Activated T-helper 2 cell treated with anti-CD3 and anti-CD28 coated beads, Interferon-gamma antibody, Interleukin-2, Interleukin-4, amounts not matched to agents 10 μg/mL and 5 μg/mL and 100 μg/mL, durations not matched to agents 14 hours and 24 hours and 36 hours (primary cell): Measurements from ENCODE around the gene PPP2R3A. TPM values are rescaled to one million over a fixed set of nuclear protein-coding genes. Genes with fewer than 3 reads are reported as not detected.
"Not testable (repeated sequence)": the region's sequence is repeated elsewhere in the genome, so short reads cannot be mapped to it uniquely, and the experiment has no call there.

Source experiments
- DNase-seq: peaks from one replicate; pipeline ENCODE4 v3.0.0; 2021; ENCODE audit warnings: low spot score
- H3K27ac Mint-ChIP-seq: one replicate; pipeline ENCODE4 v1.8.0; 2021; ENCODE audit warnings: mixed read lengths
- H3K27me3 Mint-ChIP-seq: one replicate; pipeline ENCODE4 v1.8.0; 2021; ENCODE audit warnings: low read depth, mixed read lengths
- H3K36me3 Mint-ChIP-seq: one replicate; pipeline ENCODE4 v1.8.0; 2021; ENCODE audit warnings: low read depth, mixed read lengths
- H3K4me1 Mint-ChIP-seq: one replicate; pipeline ENCODE4 v1.8.0; 2021; ENCODE audit warnings: low read depth, mixed read lengths
- H3K4me3 Mint-ChIP-seq: one replicate; pipeline ENCODE4 v1.8.0; 2021; ENCODE audit warnings: low read depth, mild to moderate bottlenecking, moderate library complexity, mixed read lengths
- H3K9me3 Mint-ChIP-seq: one replicate; pipeline ENCODE4 v1.8.0; 2021; ENCODE audit warnings: mixed read lengths
- intact Hi-C: fragments of 100-400 bp; cut with micrococcal nuclease; formaldehyde crosslinking; loops from one replicate; pipeline ENCODE4 v1.15.1; 2023
- total RNA-seq: library from RNA; stranded (reverse); gene quantifications from 2 replicates; pipeline ENCODE4 v1.2.3, GENCODE V29; 2022

PPP2R3A gene
- total RNA-seq, 1 donor from 2014 or later, result 0.09 TPM

- Mint-ChIP-seq H3K4me1 (peaks cover 2% of the 10 kb centered on the region), H3K4me3 (no peak overlapping the region), H3K27me3 (peaks cover 17% of the 10 kb centered on the region), H3K9me3 (no peaks in the 10 kb centered on the region), H3K36me3 (no peaks in the 10 kb centered on the region), H3K27ac (no peak overlapping the region)
- DNase-seq, result no peak
- intact Hi-C loops, result no loop called here
These were observed 128.2 kb downstream of the PPP2R3A start for GRCh38 chr3:136093771-136094170.

GRCh38 chr3:136105044-136105443 is 139.5 kb downstream of the PPP2R3A start:
- DNase-seq, result no peak
- no peaks in the 10 kb centered on the region for H3K9me3 Mint-ChIP-seq
- no peak overlapping the region for H3K4me3 Mint-ChIP-seq
- peaks cover 14% of the 10 kb centered on the region for H3K4me1 Mint-ChIP-seq
- H3K27ac Mint-ChIP-seq, result no peak overlapping the region
- H3K36me3 Mint-ChIP-seq, result no peaks in the 10 kb centered on the region
- H3K27me3 Mint-ChIP-seq, result peaks cover 24% of the 10 kb centered on the region
- intact Hi-C loops, result no loop called here

DNA sequence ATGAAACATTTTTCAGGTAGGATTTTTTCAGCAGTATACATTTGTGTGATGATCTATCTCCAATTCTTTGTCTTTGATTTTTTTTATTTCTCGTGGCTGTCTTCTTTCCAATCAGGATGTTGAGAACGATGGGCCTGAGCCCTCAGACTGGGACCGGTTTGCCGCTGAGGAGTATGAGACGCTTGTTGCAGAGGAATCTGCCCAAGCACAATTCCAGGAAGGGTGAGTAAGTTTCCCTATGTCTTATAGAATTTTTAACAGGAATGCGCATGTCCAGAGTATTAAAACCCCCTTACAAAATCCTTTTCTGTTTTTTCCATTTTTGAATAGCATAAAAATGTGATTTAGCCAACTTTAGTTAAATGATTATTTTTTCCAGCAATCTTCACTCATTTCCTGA is 140.6 kb downstream of the PPP2R3A start:
- H3K4me1 Mint-ChIP-seq, result peaks cover 15% of the 10 kb centered on the region
- no peak overlapping the region for H3K4me3 Mint-ChIP-seq

GRCh38 chr3:136109499-136109898 is 144.0 kb downstream of the PPP2R3A start:
- Mint-ChIP-seq H3K9me3 (no peaks in the 10 kb centered on the region), H3K27ac (no peak overlapping the region), H3K4me3 (no peak overlapping the region), H3K36me3 (no peaks in the 10 kb centered on the region), H3K27me3 (peaks cover 43% of the 10 kb centered on the region), H3K4me1 (peaks cover 15% of the 10 kb centered on the region)
- intact Hi-C loops, result no loop called here
- DNase-seq, result no peak

More for the DNA sequence above, 140.6 kb downstream of the PPP2R3A start:
- intact Hi-C loops, result no loop called here
- no peak for DNase-seq
- Mint-ChIP-seq H3K36me3 (no peaks in the 10 kb centered on the region), H3K9me3 (no peaks in the 10 kb centered on the region), H3K27me3 (peaks cover 30% of the 10 kb centered on the region), H3K27ac (no peak overlapping the region)

GRCh38 chr3:136110481-136110880 is 145.0 kb downstream of the PPP2R3A start:
- peaks cover 41% of the 10 kb centered on the region for H3K27me3 Mint-ChIP-seq
- no peak for DNase-seq
- intact Hi-C loops, result no loop called here
- H3K4me3 Mint-ChIP-seq, result no peak overlapping the region
- no peak overlapping the region for H3K27ac Mint-ChIP-seq
- H3K36me3 Mint-ChIP-seq, result no peaks in the 10 kb centered on the region
- peaks cover 2% of the 10 kb centered on the region for H3K9me3 Mint-ChIP-seq
- peaks cover 11% of the 10 kb centered on the region for H3K4me1 Mint-ChIP-seq

- H3K4me1 Mint-ChIP-seq, result peaks cover 7% of the 10 kb centered on the region
- peaks cover 4% of the 10 kb centered on the region for H3K9me3 Mint-ChIP-seq
- peaks cover 50% of the 10 kb centered on the region for H3K27me3 Mint-ChIP-seq
- no peak overlapping the region for H3K27ac Mint-ChIP-seq
- H3K36me3 Mint-ChIP-seq, result no peaks in the 10 kb centered on the region
- H3K4me3 Mint-ChIP-seq, result no peak overlapping the region
- intact Hi-C loops, result no loop called here
- DNase-seq, result no peak
These were observed 148.9 kb downstream of the PPP2R3A start for GRCh38 chr3:136114421-136114820.

- H3K27ac Mint-ChIP-seq, DNase-seq, H3K4me1 Mint-ChIP-seq, H3K9me3 Mint-ChIP-seq, intact Hi-C loops, H3K36me3 Mint-ChIP-seq, H3K4me3 Mint-ChIP-seq: not testable (repeated sequence)
- peaks cover 32% of the 10 kb centered on the region for H3K27me3 Mint-ChIP-seq
These were observed 153.8 kb downstream of the PPP2R3A start for GRCh38 chr3:136119332-136119731.

DNA sequence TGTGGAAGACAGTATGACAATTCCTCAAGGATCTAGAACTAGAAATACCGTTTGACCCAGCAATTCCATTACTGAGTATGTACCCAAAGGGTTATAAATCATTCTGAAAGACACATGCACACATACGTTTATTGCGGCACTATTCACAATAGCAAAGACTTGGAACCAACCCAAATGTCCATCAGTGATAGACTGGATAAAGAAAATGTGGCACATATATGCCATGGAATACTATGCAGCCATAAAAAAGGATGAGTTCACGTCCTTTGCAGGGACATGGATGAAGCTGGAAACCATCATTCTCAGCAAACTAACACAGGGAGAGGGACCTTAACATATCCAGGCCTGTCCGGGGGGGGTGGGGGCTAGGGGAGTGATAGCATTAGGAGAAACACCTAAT is 154.3 kb downstream of the PPP2R3A start:
- DNase-seq, H3K4me3 Mint-ChIP-seq, intact Hi-C loops, H3K27ac Mint-ChIP-seq, H3K4me1 Mint-ChIP-seq, H3K9me3 Mint-ChIP-seq, H3K36me3 Mint-ChIP-seq: not testable (repeated sequence)
- H3K27me3 Mint-ChIP-seq, result peaks cover 32% of the 10 kb centered on the region

GRCh38 chr3:136120373-136121348 is 155.1 kb downstream of the PPP2R3A start:
- peaks cover 29% of the 10 kb centered on the region for H3K27me3 Mint-ChIP-seq

GRCh38 chr3:136122006-136122405 is 156.5 kb downstream of the PPP2R3A start:
- H3K4me1 Mint-ChIP-seq, result no peaks in the 10 kb centered on the region
- peaks cover 16% of the 10 kb centered on the region for H3K27me3 Mint-ChIP-seq
- H3K27ac Mint-ChIP-seq, result no peak overlapping the region
- DNase-seq, result no peak
- no peaks in the 10 kb centered on the region for H3K9me3 Mint-ChIP-seq
- H3K36me3 Mint-ChIP-seq, result no peaks in the 10 kb centered on the region
- no peak overlapping the region for H3K4me3 Mint-ChIP-seq
- intact Hi-C loops, result no loop called here

More at GRCh38 chr3:136120373-136121348, 155.1 kb downstream of the PPP2R3A start:
- intact Hi-C loops, result no loop called here
- no peak for DNase-seq
- Mint-ChIP-seq H3K27ac (no peak overlapping the region), H3K9me3 (peaks cover under 1% of the 10 kb centered on the region), H3K4me1 (no peaks in the 10 kb centered on the region), H3K36me3 (no peaks in the 10 kb centered on the region), H3K4me3 (no peak overlapping the region)

DNA sequence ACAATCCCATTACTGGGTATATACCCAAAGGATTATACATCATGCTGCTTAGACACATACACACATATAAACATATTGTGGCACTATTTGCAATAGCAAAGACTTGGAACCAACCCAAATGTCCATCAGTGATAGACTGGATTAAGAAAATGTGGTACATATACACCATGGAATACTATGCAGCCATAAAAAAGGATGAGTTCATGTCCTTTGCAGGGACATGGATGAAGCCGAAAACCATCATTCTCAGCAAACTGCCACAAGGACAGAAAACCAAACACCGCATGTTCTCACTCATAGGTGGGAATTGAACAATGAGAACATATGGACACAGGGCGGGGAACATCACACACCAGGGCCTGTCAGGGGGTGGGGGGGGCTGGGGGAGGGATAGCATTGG is 166.1 kb downstream of the PPP2R3A start:
- peaks cover 17% of the 10 kb centered on the region for H3K27me3 Mint-ChIP-seq
- H3K4me3 Mint-ChIP-seq, H3K36me3 Mint-ChIP-seq, intact Hi-C loops, H3K27ac Mint-ChIP-seq, H3K9me3 Mint-ChIP-seq, H3K4me1 Mint-ChIP-seq, DNase-seq: not testable (repeated sequence)

DNA sequence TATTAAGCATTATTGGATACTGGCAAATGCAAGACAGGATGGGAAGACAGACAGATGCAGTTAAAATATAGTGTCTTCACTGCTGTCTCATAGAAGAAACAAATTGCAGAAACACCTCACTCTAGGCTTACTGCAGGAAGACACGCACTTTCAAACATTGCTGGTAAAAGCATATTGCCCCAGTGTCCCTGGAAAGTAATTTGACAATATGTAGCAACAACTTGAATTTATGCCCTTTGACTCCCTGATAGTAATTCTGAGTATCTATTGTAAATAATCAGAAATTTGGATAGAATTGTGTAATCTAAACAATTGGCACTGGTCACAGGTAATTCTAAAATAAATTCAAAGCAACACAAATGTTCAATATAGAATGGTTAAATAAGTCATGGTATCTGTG is 168.6 kb downstream of the PPP2R3A start:
- H3K9me3 Mint-ChIP-seq, result no peaks in the 10 kb centered on the region
- no peak overlapping the region for H3K27ac Mint-ChIP-seq
- DNase-seq, result no peak
- peaks cover 8% of the 10 kb centered on the region for H3K4me1 Mint-ChIP-seq
- peaks cover 3% of the 10 kb centered on the region for H3K27me3 Mint-ChIP-seq
- H3K36me3 Mint-ChIP-seq, result no peaks in the 10 kb centered on the region
- no peak overlapping the region for H3K4me3 Mint-ChIP-seq
- intact Hi-C loops, result no loop called here

DNA sequence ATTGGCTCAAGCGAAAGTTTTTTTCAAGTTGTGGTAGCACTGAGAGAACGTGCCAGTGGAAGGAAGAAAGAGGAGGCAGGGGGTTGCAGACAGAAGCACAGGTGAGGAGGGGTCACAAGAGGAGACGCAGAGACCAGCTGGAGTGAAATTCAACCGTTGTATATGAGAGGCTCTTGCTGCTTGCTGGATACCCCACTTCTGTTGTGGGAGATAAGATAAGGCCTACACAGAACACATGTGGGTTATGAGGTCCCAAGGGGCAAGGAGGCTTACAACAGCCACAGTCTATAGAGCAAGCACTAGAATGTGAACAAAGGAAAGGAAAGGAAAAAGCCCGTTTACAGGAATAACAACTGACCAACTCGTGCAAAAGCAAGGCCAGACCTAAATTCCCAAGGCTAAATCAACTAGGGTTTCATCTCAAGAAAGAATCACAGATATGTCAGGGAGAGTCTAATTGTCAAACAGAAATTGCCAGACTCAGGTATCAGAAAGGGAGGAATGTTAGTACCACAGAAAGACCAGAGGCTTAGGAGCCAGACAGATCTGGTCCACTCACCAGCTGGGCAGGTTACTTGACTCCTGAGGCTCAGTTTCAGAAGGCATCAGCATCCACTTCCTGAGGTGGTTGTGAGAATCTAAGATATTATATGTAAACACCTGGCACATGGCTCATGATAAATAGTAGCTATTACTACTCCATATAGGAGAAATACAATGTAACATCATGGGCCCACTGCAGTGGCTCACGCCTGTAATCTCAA is 169.7 kb downstream of the PPP2R3A start:
- Mint-ChIP-seq H3K9me3 (no peaks in the 10 kb centered on the region), H3K27me3 (peaks cover 2% of the 10 kb centered on the region), H3K36me3 (no peaks in the 10 kb centered on the region), H3K4me3 (no peak overlapping the region), H3K27ac (no peak overlapping the region), H3K4me1 (peaks cover 8% of the 10 kb centered on the region)
- intact Hi-C loops, result no loop called here
- no peak for DNase-seq
